GM18858 (cell line): ENCODE results near the gene MIEN1.
"Not testable (repeated sequence)": the region's sequence is repeated elsewhere in the genome, so short reads cannot be mapped to it uniquely, and the experiment has no call there.

Experiments used
- ATAC-seq: cut with Tn5 transposase; IDR thresholded peaks from one replicate; pipeline ENCODE4 v1.9.1; 2021; ENCODE audit not compliant: unreplicated experiment

Gene MIEN1

GRCh38 chr17:39719563-39720355 is 10.6 kb downstream of the MIEN1 start:
- no peak for ATAC-seq

- no peak for ATAC-seq
Observed at GRCh38 chr17:39717660-39718059, 12.7 kb downstream of the MIEN1 start.

GRCh38 chr17:39716879-39717536 is 13.3 kb downstream of the MIEN1 start:
- ATAC-seq: no peak

DNA sequence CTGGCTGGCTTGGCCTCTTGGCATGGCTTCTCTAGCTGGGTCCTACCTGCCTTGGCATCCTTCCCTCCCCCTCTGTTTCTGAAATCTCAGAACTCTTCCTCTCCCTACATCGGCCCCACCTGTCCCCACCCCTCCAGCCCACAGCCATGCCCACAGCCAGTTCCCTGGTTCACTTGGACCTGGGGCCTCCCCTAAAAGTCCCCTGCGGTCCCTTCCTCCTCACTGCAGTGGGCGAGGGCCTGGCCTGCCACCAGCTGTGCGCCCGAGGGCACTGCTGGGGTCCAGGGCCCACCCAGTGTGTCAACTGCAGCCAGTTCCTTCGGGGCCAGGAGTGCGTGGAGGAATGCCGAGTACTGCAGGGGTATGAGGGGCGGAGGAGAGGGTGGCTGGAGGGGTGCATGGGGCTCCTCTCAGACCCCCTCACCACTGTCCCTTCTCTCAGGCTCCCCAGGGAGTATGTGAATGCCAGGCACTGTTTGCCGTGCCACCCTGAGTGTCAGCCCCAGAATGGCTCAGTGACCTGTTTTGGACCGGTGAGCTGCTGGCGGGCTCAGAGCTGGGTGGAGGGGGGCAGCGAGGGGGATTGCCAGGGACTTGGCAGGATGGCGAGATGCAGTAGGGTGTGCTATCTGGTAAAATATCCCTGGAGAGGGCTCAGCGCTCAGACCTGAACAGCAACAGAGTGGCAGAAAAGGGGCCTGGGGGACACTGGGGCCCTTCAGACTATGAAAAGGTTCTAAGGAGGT is 14.1 kb downstream of the MIEN1 start:
- no peak for ATAC-seq

GRCh38 chr17:39715375-39716072 is 14.8 kb downstream of the MIEN1 start:
- no peak for ATAC-seq

- no peak for ATAC-seq
Observed at GRCh38 chr17:39714234-39714633, 16.1 kb downstream of the MIEN1 start.

GRCh38 chr17:39711851-39712250 is 18.5 kb downstream of the MIEN1 start:
- ATAC-seq: no peak

- ATAC-seq: not testable (repeated sequence)
Observed at GRCh38 chr17:39711071-39711470, 19.3 kb downstream of the MIEN1 start.

DNA sequence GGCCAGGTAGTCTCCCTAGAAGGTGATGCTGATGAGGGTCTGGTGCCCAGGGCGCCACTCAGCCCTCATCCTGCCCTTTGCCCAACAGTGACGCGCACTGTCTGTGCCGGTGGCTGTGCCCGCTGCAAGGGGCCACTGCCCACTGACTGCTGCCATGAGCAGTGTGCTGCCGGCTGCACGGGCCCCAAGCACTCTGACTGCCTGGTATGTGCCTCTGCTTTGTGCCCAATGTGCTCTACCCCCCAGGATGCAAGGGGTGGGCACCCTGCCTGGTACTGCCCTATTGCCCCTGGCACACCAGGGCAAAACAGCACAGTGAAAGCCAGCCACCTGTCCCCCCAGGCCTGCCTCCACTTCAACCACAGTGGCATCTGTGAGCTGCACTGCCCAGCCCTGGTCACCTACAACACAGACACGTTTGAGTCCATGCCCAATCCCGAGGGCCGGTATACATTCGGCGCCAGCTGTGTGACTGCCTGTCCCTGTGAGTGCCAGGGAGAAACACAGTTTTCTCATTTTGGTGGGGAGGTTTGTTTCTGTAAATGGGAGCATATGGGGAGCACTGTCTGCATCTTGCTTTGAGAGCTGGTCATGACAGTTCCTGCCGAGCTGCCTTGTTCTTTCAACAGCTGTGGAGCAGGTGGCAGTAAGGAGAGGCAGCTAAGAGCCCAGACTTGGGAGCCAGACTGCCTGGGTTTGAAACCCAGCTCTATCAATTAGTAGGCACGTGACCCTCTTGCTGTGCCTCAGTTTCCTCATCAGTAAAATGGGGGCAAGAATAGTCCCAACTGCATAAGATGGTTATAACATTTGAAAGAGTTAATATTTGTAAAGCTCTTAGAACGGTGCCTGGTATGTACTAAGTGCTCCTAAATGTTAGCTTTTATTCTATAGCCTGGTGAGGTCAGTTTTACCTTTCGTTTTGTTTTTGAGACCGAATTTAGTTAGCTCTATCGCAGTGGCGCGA is 20.1 kb downstream of the MIEN1 start:
- no peak for ATAC-seq

DNA sequence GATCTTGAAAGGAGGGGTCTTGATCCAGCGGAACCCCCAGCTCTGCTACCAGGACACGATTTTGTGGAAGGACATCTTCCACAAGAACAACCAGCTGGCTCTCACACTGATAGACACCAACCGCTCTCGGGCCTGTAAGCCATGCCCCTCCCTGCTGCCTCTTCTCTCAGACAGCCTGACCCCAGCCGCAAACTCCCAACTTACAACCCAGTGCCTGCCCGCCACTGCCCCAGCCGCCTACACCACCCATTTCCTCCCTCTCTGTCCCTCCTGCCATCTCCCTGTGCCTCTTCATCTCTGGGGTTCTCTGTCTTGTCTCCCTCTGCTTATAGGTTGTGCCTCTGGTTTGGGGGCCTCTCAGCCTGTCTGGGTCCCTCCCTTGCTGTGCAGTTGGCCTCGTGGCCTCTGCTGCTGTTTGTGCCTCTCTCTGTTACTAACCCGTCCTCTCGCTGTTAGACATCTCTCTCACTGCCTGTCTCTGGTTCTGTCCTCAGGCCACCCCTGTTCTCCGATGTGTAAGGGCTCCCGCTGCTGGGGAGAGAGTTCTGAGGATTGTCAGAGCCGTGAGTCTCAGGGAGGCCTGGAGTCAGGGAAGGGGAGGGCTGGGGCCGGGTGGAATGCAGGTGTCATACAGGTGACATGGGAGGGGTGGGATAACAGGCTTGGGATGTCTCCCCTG is 20.9 kb downstream of the MIEN1 start:
- no peak for ATAC-seq

DNA sequence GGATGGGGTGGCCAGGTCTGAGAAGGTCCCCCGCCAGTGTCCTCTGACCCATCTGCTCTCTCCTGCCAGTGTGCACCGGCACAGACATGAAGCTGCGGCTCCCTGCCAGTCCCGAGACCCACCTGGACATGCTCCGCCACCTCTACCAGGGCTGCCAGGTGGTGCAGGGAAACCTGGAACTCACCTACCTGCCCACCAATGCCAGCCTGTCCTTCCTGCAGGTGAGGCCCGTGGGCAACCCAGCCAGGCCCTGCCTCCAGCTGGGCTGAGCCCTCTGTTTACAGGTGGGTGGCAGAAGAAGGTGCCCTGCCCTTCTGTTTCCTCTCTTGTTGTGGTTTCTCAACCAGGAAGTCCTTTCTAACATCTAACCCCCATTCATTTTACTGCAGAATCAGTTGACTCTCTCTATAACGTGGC is 23.4 kb downstream of the MIEN1 start:
- no peak for ATAC-seq

- ATAC-seq: no peak
Observed at GRCh38 chr17:39706383-39706782, 23.9 kb downstream of the MIEN1 start.

- ATAC-seq: no peak
Observed at GRCh38 chr17:39705786-39706348, 24.5 kb downstream of the MIEN1 start.

GRCh38 chr17:39704821-39705551 is 25.3 kb downstream of the MIEN1 start:
- ATAC-seq: no peak

DNA sequence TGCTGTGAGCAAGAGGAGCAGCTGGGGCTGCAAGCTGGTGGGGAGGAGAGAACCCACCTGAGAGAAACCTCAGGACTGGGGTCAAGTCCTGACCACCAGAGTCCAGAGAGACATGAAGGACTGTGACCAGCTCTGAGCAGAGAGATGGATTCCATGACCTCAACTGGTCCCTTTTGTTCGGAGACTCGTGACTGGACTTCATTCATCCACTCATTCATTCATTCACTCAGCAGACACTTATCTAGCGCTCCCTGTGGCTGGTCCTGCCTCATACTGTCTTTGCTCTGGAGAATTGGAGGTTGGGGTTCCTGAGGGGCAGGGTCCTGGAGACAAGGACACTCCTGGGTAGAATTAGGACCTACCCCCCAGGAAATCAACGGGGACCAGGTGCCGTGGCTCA is 26.4 kb downstream of the MIEN1 start:
- no peak for ATAC-seq

DNA sequence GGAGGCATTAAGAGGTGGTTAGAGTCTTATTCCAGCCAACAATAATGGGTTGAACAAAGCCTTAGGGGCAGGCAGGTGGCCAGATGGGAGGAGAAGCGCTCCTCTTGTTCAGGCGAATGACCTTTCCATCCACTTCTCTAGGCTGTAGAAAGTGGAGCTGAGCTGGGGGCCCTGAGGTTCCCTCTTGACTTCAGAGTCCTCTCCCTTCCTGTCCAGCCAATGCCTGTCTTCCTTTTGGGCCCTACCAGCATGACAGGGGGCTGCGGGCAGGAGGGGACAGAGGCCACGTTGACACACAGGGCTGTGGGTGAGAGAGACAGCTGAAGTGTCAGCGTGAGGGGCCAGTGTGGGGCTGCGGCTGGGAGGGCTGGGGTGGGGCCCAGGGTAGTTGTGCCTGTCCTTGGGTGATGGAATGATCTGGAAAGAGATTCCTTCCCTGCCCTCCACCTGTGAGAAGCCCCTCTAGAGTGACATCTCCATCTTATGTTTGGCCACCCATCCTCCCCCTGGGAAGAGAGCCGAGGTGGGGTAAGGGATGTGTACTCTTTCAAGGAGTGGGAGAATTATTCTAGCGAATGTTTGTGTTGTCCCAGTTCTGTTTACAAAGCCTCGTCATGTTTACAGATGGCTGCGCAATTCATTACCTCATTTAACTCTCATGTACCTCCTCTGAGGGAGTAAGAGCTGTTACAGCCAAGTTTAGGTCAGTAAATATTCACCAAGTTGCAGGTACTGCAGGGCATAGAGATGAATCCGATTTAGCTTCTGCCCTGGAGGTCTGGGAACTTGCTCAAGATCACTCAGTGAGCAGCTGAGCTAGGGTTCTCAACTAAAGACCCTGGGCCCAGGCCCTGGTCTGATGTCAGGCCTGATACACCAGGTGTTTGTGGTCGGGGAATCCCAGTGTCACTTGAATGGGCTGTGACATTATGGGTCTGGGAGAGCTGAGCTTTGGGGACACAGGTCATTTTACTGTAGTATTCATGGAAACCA is 27.1 kb downstream of the MIEN1 start:
- ATAC-seq: no peak

- no peak for ATAC-seq
Observed at GRCh38 chr17:39701784-39702422, 28.4 kb downstream of the MIEN1 start.
